IgD-negative memory B cell (primary cell): ENCODE data around the gene ORM1. TPM values are rescaled to one million over a fixed set of nuclear protein-coding genes. Genes with fewer than 3 reads are reported as not detected.

ENCODE experiments used
- H3K27ac Mint-ChIP-seq, 3 donors: one replicate each; pipeline ENCODE4 v1.8.0; 2020 to 2022; ENCODE audit warnings: mild to moderate bottlenecking in 3 of 3, mixed read lengths in 3 of 3, moderate library complexity in 1 of 3
- H3K27me3 Mint-ChIP-seq: one replicate; pipeline ENCODE4 v1.8.0; 2021; ENCODE audit warnings: mixed read lengths
- H3K36me3 Mint-ChIP-seq: one replicate; pipeline ENCODE4 v1.8.0; 2020; ENCODE audit warnings: mild to moderate bottlenecking, mixed read lengths
- H3K4me1 Mint-ChIP-seq, 3 donors: one replicate each; pipeline ENCODE4 v1.8.0; 2020 to 2022; ENCODE audit warnings: mixed read lengths in 3 of 3, mild to moderate bottlenecking in 1 of 3
- H3K4me3 Mint-ChIP-seq, 4 donors: one replicate each; pipeline ENCODE4 v1.8.0; 2020 to 2022; ENCODE audit warnings: mild to moderate bottlenecking in 4 of 4, mixed read lengths in 4 of 4, moderate library complexity in 3 of 4
- H3K9me3 Mint-ChIP-seq, 3 donors: one replicate each; pipeline ENCODE4 v1.8.0; 2020 to 2021; ENCODE audit warnings: mixed read lengths in 3 of 3, mild to moderate bottlenecking in 1 of 3
- polyA plus RNA-seq: library from polyadenylated mRNA; unstranded; fragments of 300-500 nt; fragmentation: Illumina TruSeq; gene quantifications from one replicate; pipeline ENCODE4 v1.2.3, GENCODE V29; 2021

The ORM1 gene
- polyA plus RNA-seq, 1 donor from 2014 or later = not detected

DNA sequence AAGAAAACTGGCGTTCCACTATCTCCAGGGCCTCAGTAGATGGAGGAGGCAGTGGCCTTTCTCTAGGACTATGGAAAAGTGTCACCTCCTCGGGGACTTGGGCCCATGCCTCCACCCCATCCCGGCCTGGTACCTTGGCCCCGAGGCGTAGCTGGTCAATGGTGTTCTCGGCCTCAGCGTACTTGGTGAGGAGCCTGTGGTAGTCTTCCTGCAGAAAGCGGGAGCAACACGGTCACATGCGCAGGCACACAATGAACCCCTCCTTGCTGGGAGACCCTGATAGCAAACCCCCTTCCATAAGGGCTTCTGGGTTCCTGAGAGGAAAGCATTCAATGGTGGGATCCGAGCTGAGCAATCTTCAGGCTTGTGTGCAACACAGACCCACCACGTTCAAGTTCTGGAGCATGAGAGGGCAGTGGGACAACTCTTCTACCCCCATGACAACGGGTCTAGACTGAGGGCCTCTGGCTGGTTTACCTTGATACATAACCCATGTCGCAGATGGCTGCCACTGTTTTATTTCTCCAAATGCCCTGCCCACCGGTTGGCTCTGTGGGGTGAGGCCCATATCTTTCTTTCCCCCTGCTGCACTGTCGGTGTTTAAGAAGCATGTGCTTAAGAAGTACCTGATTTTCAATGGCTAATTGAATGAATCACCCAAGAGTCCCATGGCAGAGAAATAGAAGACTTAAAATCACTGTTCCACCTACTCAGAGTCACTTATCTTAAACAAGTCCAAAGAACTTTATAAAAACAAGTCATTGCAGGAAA is 51.2 kb downstream of the ORM1 start:
- Mint-ChIP-seq H3K27me3 (peaks cover 4% of the 10 kb centered on the region), H3K9me3 (no peaks in the 10 kb centered on the region), H3K4me3 (peak overlapping the region; percentile 18 to 83 (median 74)), H3K4me1 (peaks cover 45 to 80% (median 53%) of the 10 kb centered on the region in 3 donors), H3K27ac (peak overlapping the region; percentile 96 to 99 (median 97)), H3K36me3 (peaks cover 6% of the 10 kb centered on the region)

DNA sequence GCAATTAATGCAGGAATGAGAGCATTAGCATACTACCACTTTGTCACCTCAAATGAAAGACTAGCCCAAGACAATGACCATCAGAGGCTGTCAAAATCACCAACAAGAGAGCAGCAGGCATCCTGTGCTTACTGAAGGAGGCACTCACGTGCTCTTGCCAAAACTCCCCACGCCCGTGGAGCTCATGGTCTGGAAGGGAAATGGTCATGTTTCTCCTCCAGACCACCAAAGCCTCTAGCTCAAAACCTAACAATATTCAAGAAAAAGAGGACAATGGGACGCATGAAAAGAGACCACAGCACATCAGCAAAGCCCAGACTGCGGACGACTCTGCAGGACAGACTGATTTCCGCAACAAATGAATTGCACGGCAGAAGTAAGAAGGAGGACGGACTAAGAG is 52.0 kb downstream of the ORM1 start:
- H3K9me3 Mint-ChIP-seq = no peaks in the 10 kb centered on the region
- peak overlapping the region; percentile 73 to 97 (median 96) for H3K27ac Mint-ChIP-seq
- peaks cover 2% of the 10 kb centered on the region for H3K36me3 Mint-ChIP-seq

DNA sequence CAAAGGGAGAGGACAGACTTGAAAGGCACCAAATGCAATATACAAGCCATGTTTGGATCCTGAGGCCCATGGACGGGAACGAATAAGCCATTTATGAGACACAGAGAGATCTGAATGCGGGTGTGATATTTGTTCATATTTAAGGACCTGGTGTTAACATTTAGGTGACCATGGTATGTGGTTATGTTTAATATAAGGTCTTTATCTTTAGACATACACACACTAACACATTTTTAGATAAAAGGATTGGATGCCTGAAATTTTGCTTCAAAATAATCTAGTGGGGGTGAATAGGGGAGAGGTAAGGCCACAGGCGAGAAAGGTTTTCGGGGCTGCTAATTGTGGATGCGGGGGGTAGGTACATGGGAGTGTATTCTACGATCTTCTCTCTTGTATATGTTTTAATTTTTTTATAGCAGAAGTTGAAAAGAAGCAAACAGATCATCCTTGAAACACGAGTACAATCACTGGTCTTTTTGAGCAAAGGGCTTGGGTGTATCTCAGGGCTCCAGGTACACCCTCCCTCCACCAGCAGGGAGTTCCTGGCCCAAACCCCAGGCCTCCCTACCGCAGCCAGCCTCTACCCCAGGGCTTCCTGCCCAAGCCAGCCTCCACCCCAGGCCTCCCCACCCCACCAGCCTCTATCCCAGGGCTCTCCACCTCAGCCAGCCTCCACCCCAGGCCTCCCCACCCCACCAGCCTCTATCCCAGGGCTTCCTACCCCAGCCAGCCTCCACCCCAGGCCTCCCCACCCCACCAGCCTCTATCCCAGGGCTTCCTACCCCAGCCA is 52.7 kb downstream of the ORM1 start:
- Mint-ChIP-seq H3K27ac (peak overlapping the region; percentile 73 to 97 (median 96)), H3K4me1 (peaks cover 48 to 77% (median 50%) of the 10 kb centered on the region in 3 donors), H3K27me3 (peaks cover 4% of the 10 kb centered on the region), H3K9me3 (no peaks in the 10 kb centered on the region), H3K4me3 (peak overlapping the region in 2 of 4 donors; percentile 17 to 78), H3K36me3 (peaks cover 2% of the 10 kb centered on the region)

More for the DNA sequence above, 52.0 kb downstream of the ORM1 start:
- H3K4me1 Mint-ChIP-seq = peaks cover 46 to 78% (median 46%) of the 10 kb centered on the region in 3 donors
- H3K4me3 Mint-ChIP-seq = peak overlapping the region in 2 of 4 donors; percentile 17 to 78
- peaks cover 4% of the 10 kb centered on the region for H3K27me3 Mint-ChIP-seq

Other genes with a start within 250 kb of the ORM1 start
- not detected for gene AMBP, start 244.8 kb upstream of the ORM1 start, polyA plus RNA-seq
- gene KIF12, start 223.8 kb upstream of the ORM1 start, polyA plus RNA-seq = not detected
- not detected for gene COL27A1, start 167.6 kb upstream of the ORM1 start, polyA plus RNA-seq
- not detected for gene ORM2, start 6.8 kb downstream of the ORM1 start, polyA plus RNA-seq
- 25.4 TPM for gene AKNA, start 64.9 kb downstream of the ORM1 start, polyA plus RNA-seq
- 0.89 TPM for gene WHRN, start 182.4 kb downstream of the ORM1 start, polyA plus RNA-seq